Hematopoietic multipotent progenitor cell treated with erythropoietin and hydrocortisone succinate and interleukin-3 and kit ligand, for 8 days (in vitro differentiated cells): Measurements from ENCODE around the gene SBF1.

Experiments used
- DNase-seq: peaks from one replicate; pipeline ENCODE4 v3.0.0-alpha.2; 2015

SBF1 gene

DNA sequence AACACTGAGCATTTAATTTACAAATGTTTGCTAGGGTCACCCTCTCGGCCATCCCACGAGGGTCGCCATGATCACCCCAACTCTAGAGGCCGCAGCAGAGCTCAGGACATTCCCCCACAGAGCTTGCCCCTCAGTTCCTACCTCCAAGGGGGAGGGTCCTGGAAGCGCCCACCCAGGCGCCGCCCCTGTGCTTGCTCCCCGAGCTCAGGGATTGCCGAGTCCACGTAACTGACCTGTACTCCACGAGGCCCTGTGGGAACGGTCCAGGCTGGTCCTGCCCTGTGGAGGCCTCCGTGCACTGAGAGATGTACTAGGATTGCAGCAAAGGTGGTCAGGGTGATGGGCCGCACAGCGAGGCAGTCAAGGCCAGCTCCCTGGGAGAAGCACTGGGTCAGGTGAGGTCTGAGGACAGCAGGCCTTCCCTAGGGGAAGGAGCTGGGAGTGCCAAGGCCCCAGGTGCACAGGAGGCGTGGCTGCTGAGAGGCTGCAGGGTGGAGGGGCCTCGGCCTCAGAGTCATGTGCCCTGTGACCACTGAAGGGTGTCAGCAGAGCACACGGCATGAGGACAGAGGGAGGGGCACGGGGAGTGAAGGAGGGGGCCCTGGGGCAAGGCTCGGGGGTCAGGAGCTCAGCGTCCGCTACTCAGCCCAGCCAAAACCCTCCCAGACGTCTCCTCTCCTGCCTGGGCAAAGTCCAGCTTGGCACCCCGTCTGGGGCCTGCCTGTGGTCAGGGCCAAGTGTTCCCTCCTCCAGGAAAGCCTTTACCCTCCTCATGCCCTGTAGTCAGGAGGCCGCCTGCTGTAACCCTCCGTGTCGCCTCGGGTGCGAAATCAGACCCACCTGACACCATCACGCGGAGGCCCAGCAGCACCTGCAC lies 9.4 kb upstream of the SBF1 start:
- no peak for DNase-seq

DNA sequence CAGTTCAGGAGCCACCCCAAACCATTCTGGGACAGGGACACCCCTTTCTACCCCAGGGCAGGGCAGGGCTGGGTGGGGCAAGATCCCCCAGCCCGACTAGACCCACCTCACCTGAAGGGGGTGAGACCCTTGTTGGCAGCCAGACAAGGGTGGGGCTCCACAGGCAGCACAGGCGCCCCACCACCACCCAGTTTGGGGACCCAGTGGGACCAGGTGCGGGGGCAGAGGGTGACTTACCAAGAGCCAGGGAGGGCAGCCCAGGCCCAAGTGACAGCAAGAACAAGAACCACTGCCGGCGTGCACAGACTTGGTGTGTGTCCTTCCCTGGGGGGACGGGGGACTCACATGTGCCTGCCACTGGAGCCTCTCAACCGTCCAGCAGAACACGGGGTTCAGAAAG lies 8.7 kb upstream of the SBF1 start:
- DNase-seq: no peak

DNA sequence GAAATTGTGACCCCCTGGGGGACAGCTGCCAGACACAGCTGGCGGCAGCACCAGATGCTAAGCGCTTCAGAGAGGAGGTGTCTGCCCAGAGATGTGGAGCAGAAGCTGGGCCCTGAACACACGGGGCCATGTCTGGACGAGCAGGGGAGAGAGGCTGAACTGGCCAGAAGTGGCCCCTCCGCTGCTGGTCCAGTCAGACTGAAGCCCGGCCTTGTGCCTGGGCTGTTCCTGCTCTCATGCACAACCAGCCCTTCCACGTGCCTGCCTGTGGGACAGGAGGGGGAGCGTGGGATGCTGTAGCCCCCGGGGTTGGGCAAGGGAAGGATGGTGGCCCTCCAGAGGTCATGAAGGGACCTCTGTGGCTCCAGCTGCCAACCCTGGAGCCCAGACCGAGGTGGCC lies 8.3 kb upstream of the SBF1 start:
- no peak for DNase-seq

- DNase-seq: no peak
Measured at GRCh38 chr22:50482107-50483074, 7.6 kb upstream of the SBF1 start.

GRCh38 chr22:50481440-50482106 lies 6.7 kb upstream of the SBF1 start, which contains the start of gene ADM2:
TSS of gene ADM2 (plus strand) at chr22:50481543. CDS start at chr22:50481848, 305 bp downstream.
- DNase-seq: no peak

DNA sequence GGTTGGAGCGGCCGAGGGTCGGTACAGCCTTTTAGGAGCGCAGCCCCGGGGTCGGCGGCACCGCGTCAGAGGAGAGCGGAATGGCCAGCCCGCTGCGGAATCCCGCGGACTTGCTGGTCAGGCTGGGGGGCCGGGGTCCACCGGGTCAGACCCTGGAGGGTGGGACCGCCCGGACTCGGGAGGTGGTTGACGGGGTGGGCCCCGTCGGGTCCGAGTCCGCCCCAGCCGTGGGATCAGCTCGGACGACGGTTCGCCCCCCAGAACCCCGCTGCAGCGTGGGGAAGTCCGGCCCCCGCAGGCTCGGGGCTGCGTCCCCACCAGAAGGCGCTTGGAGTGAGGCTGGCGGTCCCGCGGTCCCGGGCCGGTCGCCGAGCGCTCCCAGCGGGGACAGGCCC lies 6.2 kb upstream of the SBF1 start:
- no peak for DNase-seq

GRCh38 chr22:50479721-50480120 lies 4.9 kb upstream of the SBF1 start:
- DNase-seq: no peak

DNA sequence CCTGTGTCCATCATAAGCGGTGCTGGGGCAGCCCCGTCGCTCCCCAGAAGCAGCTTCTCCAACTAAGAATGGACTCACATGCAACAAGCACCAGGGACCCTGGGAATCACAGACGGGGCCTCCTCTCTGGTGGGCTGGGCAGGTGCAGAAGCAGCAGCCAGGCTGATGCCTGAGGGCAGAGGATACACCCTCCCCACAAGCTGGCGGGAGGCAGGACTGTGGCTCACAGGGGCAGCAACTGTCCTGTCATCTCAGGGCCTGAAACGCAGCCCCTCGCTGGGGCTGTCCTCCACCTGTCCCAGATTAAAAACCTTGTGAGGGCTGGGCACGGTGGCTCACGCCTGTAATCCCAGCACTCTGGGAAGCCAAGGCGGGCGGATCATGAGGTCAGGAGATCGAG lies 3.1 kb upstream of the SBF1 start:
- no peak for DNase-seq

- DNase-seq: no peak
Measured at GRCh38 chr22:50476868-50477267, 2.0 kb upstream of the SBF1 start.

DNA sequence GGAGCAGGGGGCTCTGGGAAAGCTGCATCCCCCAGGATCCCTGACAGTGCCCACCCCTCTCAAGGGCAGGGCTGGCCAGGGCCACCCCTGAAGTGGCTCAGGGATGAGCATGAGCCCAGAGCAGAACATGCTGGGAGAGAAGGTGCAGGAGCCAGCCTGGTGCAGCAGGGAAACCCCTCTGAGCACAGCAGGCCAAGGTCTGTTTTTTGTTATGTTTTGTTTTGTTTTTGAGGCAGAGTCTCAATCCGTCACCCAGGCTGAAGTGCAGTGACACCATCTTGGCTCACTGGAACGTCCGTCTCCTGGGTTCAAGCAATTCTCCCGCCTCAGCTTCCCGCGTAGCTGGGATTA lies 792 bp upstream of the SBF1 start:
- no peak for DNase-seq

DNA sequence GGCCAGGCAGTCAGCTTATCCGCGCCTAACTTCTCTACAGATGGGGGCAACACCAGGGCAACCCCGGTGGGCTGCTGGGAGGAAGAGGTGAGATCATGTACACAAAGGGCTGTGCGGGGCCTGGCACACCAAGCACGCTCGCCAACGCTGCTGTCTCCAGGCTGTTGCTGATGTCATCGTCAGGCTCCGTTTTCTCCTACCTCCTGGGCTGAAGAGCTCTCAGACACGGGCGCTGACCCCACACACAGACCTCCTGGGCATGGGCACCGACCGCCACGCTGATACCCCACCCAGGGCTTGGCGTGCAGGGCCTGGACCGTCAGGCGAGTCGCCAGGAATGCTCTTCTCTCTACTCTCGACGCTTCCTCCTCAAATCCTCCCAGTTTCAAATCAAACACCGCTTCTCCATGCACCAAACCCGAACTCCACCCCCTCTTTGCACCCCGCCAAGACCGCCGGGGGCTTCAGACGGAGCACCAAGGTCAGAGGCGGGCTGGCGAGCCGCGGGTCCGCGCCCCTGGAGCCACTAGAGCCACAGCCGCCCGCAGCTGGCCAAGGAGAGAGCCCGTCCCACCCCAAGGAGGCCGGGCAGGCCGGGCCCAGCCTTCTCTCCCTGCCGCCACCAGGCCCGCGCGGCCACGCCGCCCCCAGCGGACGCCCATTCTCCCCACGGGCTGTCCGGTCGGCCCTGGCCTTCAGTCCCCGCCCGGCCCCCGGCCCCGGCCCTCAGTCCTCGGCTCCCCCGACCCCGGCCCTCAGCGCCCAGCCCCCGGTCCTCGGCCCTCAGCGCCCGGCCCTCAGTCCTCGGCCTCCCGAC lies 772 bp downstream of the SBF1 start:
- no peak for DNase-seq

DNA sequence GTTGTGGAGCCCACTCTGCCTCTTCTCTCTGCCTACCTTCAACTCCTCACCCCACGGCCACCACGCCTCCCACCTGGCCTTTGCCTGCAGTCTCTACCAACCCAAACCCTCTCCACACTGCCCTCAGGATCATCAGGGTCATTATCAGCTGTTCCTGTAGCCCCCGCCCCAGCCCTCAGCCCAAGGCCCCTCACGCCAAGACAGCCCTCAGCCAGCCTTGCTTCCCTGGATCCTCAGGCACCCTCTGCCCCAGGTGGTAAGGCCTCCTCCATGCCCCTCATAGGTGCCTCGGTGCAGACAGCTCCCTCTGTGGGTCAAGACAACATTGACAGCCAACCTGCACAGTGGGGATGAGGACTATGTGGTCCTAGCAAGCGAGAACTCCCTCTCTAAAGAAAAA lies 1.7 kb downstream of the SBF1 start:
- peak; percentile 50 for DNase-seq

- no peak for DNase-seq
Measured at GRCh38 chr22:50471962-50472361, 2.9 kb downstream of the SBF1 start.

GRCh38 chr22:50471197-50471847 lies 3.5 kb downstream of the SBF1 start:
- no peak for DNase-seq

- no peak for DNase-seq
Measured at GRCh38 chr22:50470491-50470890, 4.3 kb downstream of the SBF1 start.

- peak; percentile 83 for DNase-seq
Measured at GRCh38 chr22:50469377-50470305, 5.2 kb downstream of the SBF1 start.

- no peak for DNase-seq
Measured at GRCh38 chr22:50468626-50469025, 6.2 kb downstream of the SBF1 start.

DNA sequence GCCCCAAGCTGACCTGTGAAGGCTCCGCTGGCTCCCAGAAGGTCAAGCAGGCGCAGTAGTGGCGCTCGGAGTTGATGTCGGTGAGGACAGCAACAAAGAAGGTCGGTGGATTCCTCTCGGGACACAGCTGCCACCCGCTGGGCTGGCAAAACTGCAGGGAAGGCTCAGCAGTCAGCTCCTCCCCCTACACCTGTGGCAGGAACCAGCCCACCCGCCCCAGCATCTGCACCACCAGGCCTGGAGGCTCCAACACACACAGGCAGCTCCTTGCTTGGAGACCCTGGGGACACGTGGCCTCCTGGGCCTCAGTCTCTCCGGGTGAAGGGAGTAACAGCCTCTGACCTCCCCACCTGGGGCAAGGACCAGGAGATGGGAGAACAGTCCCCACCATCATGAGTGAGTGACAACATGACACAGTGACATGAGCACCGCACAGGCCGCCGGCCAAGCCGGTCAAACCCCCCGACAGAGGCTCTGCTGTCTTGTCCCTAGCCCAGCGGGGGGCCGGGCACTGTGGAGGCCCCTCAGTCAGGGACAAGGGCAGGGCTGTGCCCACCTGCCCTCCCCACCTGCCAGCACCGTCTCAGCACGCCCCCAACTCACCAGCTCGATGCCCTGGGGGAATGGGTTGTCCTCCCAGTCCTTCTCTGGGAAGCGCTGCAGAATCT lies 6.9 kb downstream of the SBF1 start:
- no peak for DNase-seq

- DNase-seq: no peak
Measured at GRCh38 chr22:50467341-50467740, 7.5 kb downstream of the SBF1 start.
